Measurements from ENCODE around the gene PRPF4.
"Not testable (repeated sequence)": the region's sequence is repeated elsewhere in the genome, so short reads cannot be mapped to it uniquely, and the experiment has no call there.

The PRPF4 gene

GRCh38 chr9:113275157-113276131 lies at the start of gene PRPF4, which contains the start of gene CDC26:
Gene PRPF4 (plus strand): TSS chr9:113275658. CDS start chr9:113275744, 86 bp downstream.
Gene CDC26 (minus strand): TSS chr9:113275572. CDS start chr9:113272507, 3,065 bp downstream.
- peak; percentile 94 for DNase-seq (ENCODE audit: low read depth)

GRCh38 chr9:113227436-113227835 lies 48.0 kb upstream of the PRPF4 start:
- no peak for DNase-seq (ENCODE audit: low read depth)

GRCh38 chr9:113228130-113228665 lies 47.3 kb upstream of the PRPF4 start:
- no peak for DNase-seq (ENCODE audit: low read depth)

- DNase-seq (ENCODE audit: low read depth) = no peak
Measured at GRCh38 chr9:113231701-113232100, 43.8 kb upstream of the PRPF4 start.

- not testable (repeated sequence) for DNase-seq (ENCODE audit: low read depth)
Measured at GRCh38 chr9:113235701-113236255, 39.7 kb upstream of the PRPF4 start.

- no peak for DNase-seq (ENCODE audit: low read depth)
Measured at GRCh38 chr9:113237026-113237425, 38.4 kb upstream of the PRPF4 start.

- no peak for DNase-seq (ENCODE audit: low read depth)
Measured at GRCh38 chr9:113238202-113238858, 37.1 kb upstream of the PRPF4 start.

GRCh38 chr9:113238859-113239232 lies 36.6 kb upstream of the PRPF4 start:
- DNase-seq (ENCODE audit: low read depth) = no peak

- DNase-seq (ENCODE audit: low read depth) = no peak
Measured at GRCh38 chr9:113241161-113241560, 34.3 kb upstream of the PRPF4 start.

- no peak for DNase-seq (ENCODE audit: low read depth)
Measured at GRCh38 chr9:113244556-113244955, 30.9 kb upstream of the PRPF4 start.

- DNase-seq (ENCODE audit: low read depth) = no peak
Measured at GRCh38 chr9:113245894-113246293, 29.6 kb upstream of the PRPF4 start.

- DNase-seq (ENCODE audit: low read depth) = no peak
Measured at GRCh38 chr9:113246928-113247327, 28.5 kb upstream of the PRPF4 start.

- no peak for DNase-seq (ENCODE audit: low read depth)
Measured at GRCh38 chr9:113247640-113248039, 27.8 kb upstream of the PRPF4 start.

- DNase-seq (ENCODE audit: low read depth) = not testable (repeated sequence)
Measured at GRCh38 chr9:113249661-113250060, 25.8 kb upstream of the PRPF4 start.

- DNase-seq (ENCODE audit: low read depth) = no peak
Measured at GRCh38 chr9:113250807-113251206, 24.7 kb upstream of the PRPF4 start.

GRCh38 chr9:113254991-113255390 lies 20.5 kb upstream of the PRPF4 start:
- no peak for DNase-seq (ENCODE audit: low read depth)

GRCh38 chr9:113255438-113255837 lies 20.0 kb upstream of the PRPF4 start:
- no peak for DNase-seq (ENCODE audit: low read depth)

GRCh38 chr9:113257863-113258262 lies 17.6 kb upstream of the PRPF4 start:
- DNase-seq (ENCODE audit: low read depth) = no peak

- DNase-seq (ENCODE audit: low read depth) = no peak
Measured at GRCh38 chr9:113258282-113258681, 17.2 kb upstream of the PRPF4 start.

- DNase-seq (ENCODE audit: low read depth) = no peak
Measured at GRCh38 chr9:113261917-113262671, 13.4 kb upstream of the PRPF4 start.

GRCh38 chr9:113266174-113266573 lies 9.3 kb upstream of the PRPF4 start:
- DNase-seq (ENCODE audit: low read depth) = no peak

All from T-helper 22 cell (primary cell).